Measurements from ENCODE around the gene ATP11A.
"Not testable (repeated sequence)": the region's sequence is repeated elsewhere in the genome, so short reads cannot be mapped to it uniquely, and the experiment has no call there.

The ATP11A gene

GRCh38 chr13:112784811-112785482 lies 95.1 kb downstream of the ATP11A start:
- no peak for ATAC-seq (ENCODE audit: low read depth)
- DNase-seq (ENCODE audit: low spot score), result no peak

DNA sequence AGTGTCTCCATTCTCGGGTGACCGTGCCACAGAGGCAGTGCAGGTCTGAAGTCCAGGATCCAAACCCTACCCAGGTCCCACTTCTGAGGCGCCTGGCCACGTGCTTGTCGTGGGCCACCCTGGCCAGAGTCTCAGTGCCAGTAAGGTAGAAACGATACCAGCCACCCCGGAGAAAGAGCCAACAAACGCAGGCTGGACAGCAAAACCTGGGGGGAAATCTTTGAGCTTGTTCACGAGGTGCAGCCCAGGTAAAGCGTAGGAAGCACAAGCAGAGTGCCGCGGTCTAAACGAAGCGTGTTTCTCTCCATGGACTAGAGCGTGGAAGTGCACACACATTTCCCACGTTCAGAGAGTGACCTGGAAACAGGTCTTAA lies 95.6 kb downstream of the ATP11A start:
- Histone ChIP-seq H3K27ac (ENCODE audit: poor library complexity, severe bottlenecking) (no peak overlapping the region), H3K4me3 (ENCODE audit: severe bottlenecking) (no peak overlapping the region), H3K4me1 (ENCODE audit: insufficient read depth, poor library complexity, severe bottlenecking) (no peaks in the 10 kb centered on the region), H3K27me3 (ENCODE audit: insufficient read depth, poor library complexity, severe bottlenecking) (no peaks in the 10 kb centered on the region), H3K36me3 (ENCODE audit: low read depth) (no peaks in the 10 kb centered on the region), H3K9me3 (ENCODE audit: severe bottlenecking) (no peaks in the 10 kb centered on the region)
- ATAC-seq (ENCODE audit: low read depth), result no peak
- TF ChIP-seq CTCF (IDR thresholded peaks at IDR 0.05; ENCODE audit: poor library complexity, severe bottlenecking), result no peak
- no peak for DNase-seq (ENCODE audit: low spot score)

More at GRCh38 chr13:112784811-112785482, 95.1 kb downstream of the ATP11A start:
- TF ChIP-seq CTCF (IDR thresholded peaks at IDR 0.05; ENCODE audit: poor library complexity, severe bottlenecking), result no peak
- no peaks in the 10 kb centered on the region for H3K9me3 ChIP-seq (ENCODE audit: severe bottlenecking)
- no peaks in the 10 kb centered on the region for H3K27me3 ChIP-seq (ENCODE audit: insufficient read depth, poor library complexity, severe bottlenecking)
- no peak overlapping the region for H3K4me3 ChIP-seq (ENCODE audit: severe bottlenecking)
- H3K36me3 ChIP-seq (ENCODE audit: low read depth), result no peaks in the 10 kb centered on the region
- no peak overlapping the region for H3K27ac ChIP-seq (ENCODE audit: poor library complexity, severe bottlenecking)
- H3K4me1 ChIP-seq (ENCODE audit: insufficient read depth, poor library complexity, severe bottlenecking), result no peaks in the 10 kb centered on the region

DNA sequence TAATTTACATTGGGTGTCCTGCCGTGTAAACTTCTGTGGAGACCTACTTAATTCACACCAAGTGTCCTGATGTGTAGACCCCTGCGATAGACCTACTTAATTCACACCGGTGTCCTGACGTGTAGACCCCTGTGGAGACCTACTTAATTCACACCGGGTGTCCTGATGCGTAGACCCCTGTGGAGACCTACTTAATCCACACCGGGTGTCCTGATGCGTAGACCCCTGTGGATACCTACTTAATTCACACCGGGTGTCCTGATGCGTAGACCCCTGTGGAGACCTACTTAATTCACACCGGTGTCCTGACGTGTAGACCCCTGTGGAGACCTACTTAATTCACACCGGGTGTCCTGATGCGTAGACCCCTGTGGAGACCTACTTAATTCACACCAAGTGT lies 97.0 kb downstream of the ATP11A start:
- not testable (repeated sequence) for ATAC-seq (ENCODE audit: low read depth)

GRCh38 chr13:112790735-112791641 lies 101.2 kb downstream of the ATP11A start:
- Histone ChIP-seq H3K27me3 (ENCODE audit: insufficient read depth, poor library complexity, severe bottlenecking) (no peaks in the 10 kb centered on the region), H3K4me3 (ENCODE audit: severe bottlenecking) (no peak overlapping the region), H3K9me3 (ENCODE audit: severe bottlenecking) (no peaks in the 10 kb centered on the region), H3K27ac (ENCODE audit: poor library complexity, severe bottlenecking) (no peak overlapping the region), H3K4me1 (ENCODE audit: insufficient read depth, poor library complexity, severe bottlenecking) (no peaks in the 10 kb centered on the region), H3K36me3 (ENCODE audit: low read depth) (no peaks in the 10 kb centered on the region)
- DNase-seq (ENCODE audit: low spot score) (no peak), ATAC-seq (ENCODE audit: low read depth) (no peak)
- no peak for TF ChIP-seq CTCF (IDR thresholded peaks at IDR 0.05; ENCODE audit: poor library complexity, severe bottlenecking)

More for the DNA sequence above, 97.0 kb downstream of the ATP11A start:
- H3K9me3 ChIP-seq (ENCODE audit: severe bottlenecking); H3K27me3 ChIP-seq (ENCODE audit: insufficient read depth, poor library complexity, severe bottlenecking); H3K27ac ChIP-seq (ENCODE audit: poor library complexity, severe bottlenecking); H3K4me3 ChIP-seq (ENCODE audit: severe bottlenecking); DNase-seq (ENCODE audit: low spot score); H3K4me1 ChIP-seq (ENCODE audit: insufficient read depth, poor library complexity, severe bottlenecking); H3K36me3 ChIP-seq (ENCODE audit: low read depth): not testable (repeated sequence)

- H3K27ac ChIP-seq (ENCODE audit: poor library complexity, severe bottlenecking), result no peak overlapping the region
- H3K4me1 ChIP-seq (ENCODE audit: insufficient read depth, poor library complexity, severe bottlenecking), result no peaks in the 10 kb centered on the region
- no peak for ATAC-seq (ENCODE audit: low read depth)
- H3K27me3 ChIP-seq (ENCODE audit: insufficient read depth, poor library complexity, severe bottlenecking), result no peaks in the 10 kb centered on the region
- H3K9me3 ChIP-seq (ENCODE audit: severe bottlenecking), result no peaks in the 10 kb centered on the region
- no peak for TF ChIP-seq CTCF (IDR thresholded peaks at IDR 0.05; ENCODE audit: poor library complexity, severe bottlenecking)
- no peak for DNase-seq (ENCODE audit: low spot score)
- H3K36me3 ChIP-seq (ENCODE audit: low read depth), result no peaks in the 10 kb centered on the region
- H3K4me3 ChIP-seq (ENCODE audit: severe bottlenecking), result no peak overlapping the region
These were observed 102.0 kb downstream of the ATP11A start for GRCh38 chr13:112791663-112792440.

Data from RWPE2 (cell line).